ENCODE results near the gene SLC2A8. TPM values are rescaled to one million over a fixed set of nuclear protein-coding genes. Genes with fewer than 3 reads are reported as not detected.

Gene SLC2A8
- total and polyA plus RNA-seq, 2 donors (not counting 1 experiment from before 2014, with no cell fraction given) = 8.3 to 14.2 TPM

DNA sequence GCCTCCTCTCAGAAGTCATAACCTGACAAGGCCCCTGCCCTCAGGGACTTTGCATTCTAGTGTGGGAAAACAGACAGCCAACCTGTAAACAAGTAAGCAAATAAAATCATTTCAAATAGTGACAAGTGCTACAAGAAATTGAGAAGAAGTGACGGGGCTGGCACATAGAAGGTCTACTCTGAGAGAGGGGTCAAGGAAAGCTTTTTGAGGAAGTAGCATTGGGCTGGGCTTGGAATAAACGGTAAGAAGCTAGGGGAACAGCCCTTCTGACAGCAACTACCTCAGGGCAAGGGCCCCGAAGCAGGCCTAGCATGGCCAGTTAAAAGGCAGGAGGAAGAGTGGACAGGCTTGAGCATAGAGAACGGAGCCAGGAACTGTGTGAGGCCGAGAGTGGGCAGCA lies 4.8 kb upstream of the SLC2A8 start:
- ChIA-PET CTCF (no interaction called here), POLR2A (no interaction called here)
- peaks cover 4 to 8% of the 10 kb centered on the region in 2 donors for H3K4me1 ChIP-seq (ENCODE audit: control insufficient read depth in 2 of 2, insufficient read depth in 2 of 2, low read length in 2 of 2)
- no peak overlapping the region for H3K9ac ChIP-seq (ENCODE audit: low read length)
- no peak overlapping the region for H3K4me3 Mint-ChIP-seq
- no peaks in the 10 kb centered on the region for H3K9me3 Mint-ChIP-seq (ENCODE audit: insufficient read depth)
- DNase-seq = no peak
- 76% methylated on average over 5 of the region's 5 CpGs for WGBS (ENCODE audit: insufficient coverage)
- no peaks in the 10 kb centered on the region for H3K9me3 ChIP-seq (ENCODE audit: control extremely low read depth in 1 of 3, control insufficient read depth in 2 of 3, insufficient read depth in 1 of 3, low read length in 2 of 3)
- H4K20me1 ChIP-seq (ENCODE audit: control insufficient read depth, insufficient read depth, low read length, poor library complexity, severe bottlenecking) = no peaks in the 10 kb centered on the region
- ATAC-seq (ENCODE audit: low read depth) = no peak
- H3K27me3 Mint-ChIP-seq = no peaks in the 10 kb centered on the region
- H3K79me2 ChIP-seq (ENCODE audit: control insufficient read depth, insufficient read depth, low read length) = no peaks in the 10 kb centered on the region
- peaks cover 0 to 18% (median 2%) of the 10 kb centered on the region in 4 experiments for H3K27me3 ChIP-seq (replicated peaks in 1 of 4; ENCODE audit: control extremely low read depth in 1 of 4, control insufficient read depth in 3 of 4, insufficient read depth in 4 of 4, low read length in 3 of 4)
- no peak overlapping the region for H3K27ac ChIP-seq (ENCODE audit: low read length in 2 of 2)
- no peak overlapping the region for H2AFZ ChIP-seq (ENCODE audit: insufficient read depth, low read depth, low read length, poor library complexity, severe bottlenecking)
- TF ChIP-seq, protein P1, sequence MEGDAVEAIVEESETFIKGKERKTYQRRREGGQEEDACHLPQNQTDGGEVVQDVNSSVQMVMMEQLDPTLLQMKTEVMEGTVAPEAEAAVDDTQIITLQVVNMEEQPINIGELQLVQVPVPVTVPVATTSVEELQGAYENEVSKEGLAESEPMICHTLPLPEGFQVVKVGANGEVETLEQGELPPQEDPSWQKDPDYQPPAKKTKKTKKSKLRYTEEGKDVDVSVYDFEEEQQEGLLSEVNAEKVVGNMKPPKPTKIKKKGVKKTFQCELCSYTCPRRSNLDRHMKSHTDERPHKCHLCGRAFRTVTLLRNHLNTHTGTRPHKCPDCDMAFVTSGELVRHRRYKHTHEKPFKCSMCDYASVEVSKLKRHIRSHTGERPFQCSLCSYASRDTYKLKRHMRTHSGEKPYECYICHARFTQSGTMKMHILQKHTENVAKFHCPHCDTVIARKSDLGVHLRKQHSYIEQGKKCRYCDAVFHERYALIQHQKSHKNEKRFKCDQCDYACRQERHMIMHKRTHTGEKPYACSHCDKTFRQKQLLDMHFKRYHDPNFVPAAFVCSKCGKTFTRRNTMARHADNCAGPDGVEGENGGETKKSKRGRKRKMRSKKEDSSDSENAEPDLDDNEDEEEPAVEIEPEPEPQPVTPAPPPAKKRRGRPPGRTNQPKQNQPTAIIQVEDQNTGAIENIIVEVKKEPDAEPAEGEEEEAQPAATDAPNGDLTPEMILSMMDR (IDR thresholded peaks at IDR 0.05) = no peak
- TF ChIP-seq EZH2 (IDR thresholded peaks at IDR 0.05; ENCODE audit: borderline replicate concordance, insufficient read depth, low read depth, low read length, poor library complexity, severe bottlenecking) = no peak
- H3K4me1 Mint-ChIP-seq = peaks cover 12% of the 10 kb centered on the region
- intact Hi-C loops (cut with micrococcal nuclease) = no loop called here
- no peak overlapping the region for H3K4me3 ChIP-seq (ENCODE audit: control extremely low read depth in 1 of 5, extremely low read depth in 1 of 5, insufficient read depth in 1 of 5, low read depth in 2 of 5, low read length in 4 of 5)
- no peak overlapping the region for H3K4me2 ChIP-seq (replicated peaks; ENCODE audit: low read depth, low read length, poor library complexity, severe bottlenecking)
- no peaks in the 10 kb centered on the region for H3K36me3 ChIP-seq (replicated peaks in 1 of 2; ENCODE audit: control extremely low read depth in 1 of 2, control insufficient read depth in 1 of 2, extremely low read depth in 1 of 2, insufficient read depth in 2 of 2, low read length in 1 of 2)
- no peak overlapping the region for H3K27ac Mint-ChIP-seq

DNA sequence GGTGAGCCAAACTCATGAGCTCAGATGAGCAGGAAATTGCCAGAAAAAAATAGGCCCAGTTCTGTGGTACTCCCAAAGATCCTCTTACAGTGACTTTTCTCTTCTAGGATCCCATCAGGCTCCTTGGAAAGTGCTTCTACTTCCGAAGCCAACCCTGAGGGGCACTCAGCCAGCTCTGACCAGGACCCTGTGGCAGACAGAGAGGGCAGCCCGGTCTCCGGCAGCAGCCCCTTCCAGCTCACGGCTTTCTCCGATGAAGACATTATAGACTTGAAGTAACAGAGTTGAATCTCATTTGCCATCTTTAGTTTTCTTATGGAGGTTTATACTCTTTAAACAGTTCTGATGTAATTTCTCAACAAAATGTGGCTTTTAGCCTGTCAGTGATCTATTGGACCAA lies 4.0 kb upstream of the SLC2A8 start:
- no peaks in the 10 kb centered on the region for H3K36me3 ChIP-seq (replicated peaks in 1 of 2; ENCODE audit: control extremely low read depth in 1 of 2, control insufficient read depth in 1 of 2, extremely low read depth in 1 of 2, insufficient read depth in 2 of 2, low read length in 1 of 2)
- CTCF ChIA-PET = no interaction called here
- H3K4me1 ChIP-seq (ENCODE audit: control insufficient read depth in 2 of 2, insufficient read depth in 2 of 2, low read length in 2 of 2) = peaks cover 4 to 12% of the 10 kb centered on the region in 2 donors
- H3K9me3 ChIP-seq (ENCODE audit: control extremely low read depth in 1 of 3, control insufficient read depth in 2 of 3, insufficient read depth in 1 of 3, low read length in 2 of 3) = no peaks in the 10 kb centered on the region
- no peak for TF ChIP-seq EZH2 (IDR thresholded peaks at IDR 0.05; ENCODE audit: borderline replicate concordance, insufficient read depth, low read depth, low read length, poor library complexity, severe bottlenecking)
- TF ChIP-seq, protein P1 (IDR thresholded peaks at IDR 0.05) = no peak
- DNase-seq (no peak), ATAC-seq (ENCODE audit: low read depth) (no peak)
- WGBS (ENCODE audit: insufficient coverage) = 97% methylated on average over 3 of the region's 5 CpGs
- intact Hi-C loops (cut with micrococcal nuclease) = no loop called here
- H3K27me3 Mint-ChIP-seq = no peaks in the 10 kb centered on the region
- POLR2A ChIA-PET = no interaction called here
- no peak overlapping the region for H3K4me3 Mint-ChIP-seq
- no peak overlapping the region for H2AFZ ChIP-seq (ENCODE audit: insufficient read depth, low read depth, low read length, poor library complexity, severe bottlenecking)
- H3K4me3 ChIP-seq (ENCODE audit: control extremely low read depth in 1 of 5, extremely low read depth in 1 of 5, insufficient read depth in 1 of 5, low read depth in 2 of 5, low read length in 4 of 5) = no peak overlapping the region
- H3K4me2 ChIP-seq (replicated peaks; ENCODE audit: low read depth, low read length, poor library complexity, severe bottlenecking) = no peak overlapping the region
- peaks cover 0 to 18% (median 2%) of the 10 kb centered on the region in 4 experiments for H3K27me3 ChIP-seq (replicated peaks in 1 of 4; ENCODE audit: control extremely low read depth in 1 of 4, control insufficient read depth in 3 of 4, insufficient read depth in 4 of 4, low read length in 3 of 4)
- H3K9me3 Mint-ChIP-seq (ENCODE audit: insufficient read depth) = no peaks in the 10 kb centered on the region
- no peaks in the 10 kb centered on the region for H3K79me2 ChIP-seq (ENCODE audit: control insufficient read depth, insufficient read depth, low read length)
- H3K27ac ChIP-seq (ENCODE audit: low read length in 2 of 2) = no peak overlapping the region
- H4K20me1 ChIP-seq (ENCODE audit: control insufficient read depth, insufficient read depth, low read length, poor library complexity, severe bottlenecking) = no peaks in the 10 kb centered on the region
- no peak overlapping the region for H3K27ac Mint-ChIP-seq
- peaks cover 13% of the 10 kb centered on the region for H3K4me1 Mint-ChIP-seq
- H3K9ac ChIP-seq (ENCODE audit: low read length) = no peak overlapping the region
